WTC11 (cell line): ENCODE measurements around the gene FLNA. TPM values are rescaled to one million over a fixed set of nuclear protein-coding genes. Genes with fewer than 3 reads are reported as not detected.

Experiments used
- ATAC-seq: fragments of 200-7000 bp; cut with Tn5 transposase; 2 replicates; pipeline ENCODE4 v1.10.0; 2021; ENCODE audit warnings: mild to moderate bottlenecking, moderate library complexity
- CTCF ChIA-PET: fragments of 300-600 bp; sonication (Branson Sonifier 250); formaldehyde crosslinking; loops from one replicate; lab custom pipeline; 2021; ENCODE audit warnings: antibody characterized with exemption; lab: Charles Lee
- POLR2A ChIA-PET: fragments of 350-600 bp; sonication (Branson Sonifier 250); formaldehyde crosslinking; loops from one replicate; lab custom pipeline; 2021; ENCODE audit warnings: antibody characterized with exemption; lab: Charles Lee
- DNase-seq: peaks from one replicate; pipeline ENCODE4 v3.0.0; 2021; ENCODE audit warnings: low spot score
- H3K27ac Mint-ChIP-seq: 2 replicates; pipeline ENCODE4 v1.8.0; 2021; ENCODE audit warnings: mixed read lengths
- H3K27me3 Mint-ChIP-seq: 2 replicates; pipeline ENCODE4 v1.8.0; 2021; ENCODE audit warnings: low read depth, mild to moderate bottlenecking, moderate library complexity, mixed read lengths
- H3K36me3 Mint-ChIP-seq: 2 replicates; pipeline ENCODE4 v1.8.0; 2021; ENCODE audit warnings: mixed read lengths
- H3K4me1 Mint-ChIP-seq: 2 replicates; pipeline ENCODE4 v1.8.0; 2022; ENCODE audit warnings: mixed read lengths
- H3K4me3 Mint-ChIP-seq: 2 replicates; pipeline ENCODE4 v1.8.0; 2021; ENCODE audit warnings: mild to moderate bottlenecking, moderate library complexity, mixed read lengths
- H3K9me3 Mint-ChIP-seq: 2 replicates; pipeline ENCODE4 v1.8.0; 2021; ENCODE audit warnings: mixed read lengths
- AFF4 ChIP-seq: sonication (generic); formaldehyde crosslinking; IDR thresholded peaks from 2 replicates; pipeline ENCODE4 v1.8.1; 2023; ENCODE audit warnings: mild to moderate bottlenecking, missing genetic modification reagents, borderline replicate concordance
- FOXP4 ChIP-seq: sonication (generic); formaldehyde crosslinking; IDR thresholded peaks from 2 replicates; pipeline ENCODE4 v1.8.0; 2022; ENCODE audit warnings: mild to moderate bottlenecking, missing genetic modification reagents
- IRF2 ChIP-seq: sonication (generic); formaldehyde crosslinking; IDR thresholded peaks from 2 replicates; pipeline ENCODE4 v1.8.0; 2022; ENCODE audit warnings: low read depth, missing genetic modification reagents, borderline replicate concordance
- MYBL2 ChIP-seq: sonication (generic); formaldehyde crosslinking; IDR thresholded peaks from 2 replicates; pipeline ENCODE4 v1.8.1; 2023; ENCODE audit warnings: mild to moderate bottlenecking, moderate library complexity, missing genetic modification reagents
- NR1H2 ChIP-seq: sonication (generic); formaldehyde crosslinking; IDR thresholded peaks from 2 replicates; pipeline ENCODE4 v1.9.0; 2021; ENCODE audit warnings: mild to moderate bottlenecking, moderate library complexity, missing genetic modification reagents
- NR2C2 ChIP-seq: sonication (generic); formaldehyde crosslinking; IDR thresholded peaks from 2 replicates; pipeline ENCODE4 v1.8.0; 2022; ENCODE audit warnings: mild to moderate bottlenecking, missing genetic modification reagents
- RELA ChIP-seq: sonication (generic); formaldehyde crosslinking; IDR thresholded peaks from 2 replicates; pipeline ENCODE4 v1.8.1; 2022; ENCODE audit warnings: missing genetic modification reagents, mild to moderate bottlenecking, borderline replicate concordance
- SMAD3 ChIP-seq: sonication (generic); formaldehyde crosslinking; IDR thresholded peaks from 2 replicates; pipeline ENCODE4 v1.8.0; 2022; ENCODE audit warnings: missing genetic modification reagents, mild to moderate bottlenecking, borderline replicate concordance
- TEAD1 ChIP-seq: sonication (generic); formaldehyde crosslinking; IDR thresholded peaks from 2 replicates; pipeline ENCODE4 v1.8.0; 2022; ENCODE audit warnings: mild to moderate bottlenecking, missing genetic modification reagents
- ZNF317 ChIP-seq: sonication (generic); formaldehyde crosslinking; IDR thresholded peaks from 2 replicates; pipeline ENCODE4 v1.8.1; 2023; ENCODE audit warnings: low read depth, mild to moderate bottlenecking, moderate library complexity, missing genetic modification reagents, borderline replicate concordance
- ZNF671 ChIP-seq: fragments of 250-450 bp; sonication (Bioruptor Pico); IDR thresholded peaks from 2 replicates; pipeline ENCODE4 v1.8.0; 2021; ENCODE audit warnings: mild to moderate bottlenecking
- total RNA-seq: library from RNA; stranded (reverse); gene quantifications from 3 replicates; pipeline ENCODE4 v1.2.3, GENCODE V29; 2021
- TF ChIP-seq, protein P1 (sequence below): sonication (generic); formaldehyde crosslinking; IDR thresholded peaks from 2 replicates; pipeline ENCODE4 v1.8.0; 2022; ENCODE audit warnings: mild to moderate bottlenecking, missing genetic modification reagents
- TF ChIP-seq, protein P2 (sequence below): sonication (generic); formaldehyde crosslinking; IDR thresholded peaks from 2 replicates; pipeline ENCODE4 v1.8.1; 2023; ENCODE audit warnings: mild to moderate bottlenecking, missing genetic modification reagents, moderate library complexity

FLNA gene
- total RNA-seq, 1 experiment from 2014 or later: 1,017 TPM

DNA sequence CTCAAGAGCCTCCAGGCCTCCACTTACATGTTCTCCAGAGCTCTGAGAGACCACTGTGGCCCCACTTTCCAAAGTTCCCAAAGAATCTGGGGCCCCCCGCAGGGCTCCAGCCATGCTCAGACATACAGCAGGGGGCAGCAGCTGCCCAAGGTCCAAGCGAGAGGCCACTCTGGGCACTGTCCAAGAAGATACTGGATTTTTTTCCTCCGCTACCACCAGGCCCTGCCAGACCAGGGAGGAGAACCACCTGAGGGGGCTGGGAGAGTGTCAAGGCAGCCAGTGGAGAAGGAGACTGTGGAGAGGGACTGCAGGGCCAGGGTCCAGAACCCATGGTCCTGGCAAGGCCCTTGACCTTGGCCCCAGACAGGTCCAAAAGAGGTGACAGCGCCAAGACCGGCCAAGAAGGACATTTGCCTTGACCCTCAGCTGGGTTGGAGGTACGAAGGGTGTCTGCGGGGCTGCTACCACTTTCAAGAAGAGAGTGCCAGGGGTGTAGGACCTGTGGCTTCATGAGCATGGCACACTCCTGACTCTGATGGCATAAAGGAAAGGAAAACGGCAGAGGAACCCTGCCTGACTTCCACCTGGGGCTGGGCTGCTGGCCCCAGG lies 10.0 kb upstream of the FLNA start (continued):
- TF ChIP-seq MYBL2 (no peak), NR1H2 (no peak), ZNF317 (CRISPR knock-in tag) (no peak)
- TF ChIP-seq, protein P1, sequence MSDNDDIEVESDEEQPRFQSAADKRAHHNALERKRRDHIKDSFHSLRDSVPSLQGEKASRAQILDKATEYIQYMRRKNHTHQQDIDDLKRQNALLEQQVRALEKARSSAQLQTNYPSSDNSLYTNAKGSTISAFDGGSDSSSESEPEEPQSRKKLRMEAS: no peak
- TF ChIP-seq, all 79 proteins: peak for 0

GRCh38 chrX:154383359-154384283 lies 9.2 kb upstream of the FLNA start:
- CTCF ChIA-PET: interaction anchor here (0.6 to 3.9 kb wide), 2 partner anchors 10 to 148 kb away, joined by 3 to 43 read pairs; partner anchors contain the start of gene FLNA
- POLR2A ChIA-PET: interaction anchor here (0.6 to 1.9 kb wide), 3 partner anchors 10 to 246 kb away, joined by 3 to 10 read pairs (median 4); partner anchors contain the start of gene FLNA
- Mint-ChIP-seq H3K27me3 (no peaks in the 10 kb centered on the region), H3K27ac (no peak overlapping the region; the same call in 1 of the 2 replicates), H3K9me3 (no peaks in the 10 kb centered on the region), H3K4me3 (no peak overlapping the region), H3K36me3 (peaks cover 9% of the 10 kb centered on the region), H3K4me1 (peaks cover 26% of the 10 kb centered on the region)
- no peak for DNase-seq
- TF ChIP-seq, protein P2, sequence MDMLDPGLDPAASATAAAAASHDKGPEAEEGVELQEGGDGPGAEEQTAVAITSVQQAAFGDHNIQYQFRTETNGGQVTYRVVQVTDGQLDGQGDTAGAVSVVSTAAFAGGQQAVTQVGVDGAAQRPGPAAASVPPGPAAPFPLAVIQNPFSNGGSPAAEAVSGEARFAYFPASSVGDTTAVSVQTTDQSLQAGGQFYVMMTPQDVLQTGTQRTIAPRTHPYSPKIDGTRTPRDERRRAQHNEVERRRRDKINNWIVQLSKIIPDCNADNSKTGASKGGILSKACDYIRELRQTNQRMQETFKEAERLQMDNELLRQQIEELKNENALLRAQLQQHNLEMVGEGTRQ: no peak
- no peak for TF ChIP-seq ZNF671 (CRISPR knock-in tag)
- no peak for ATAC-seq

DNA sequence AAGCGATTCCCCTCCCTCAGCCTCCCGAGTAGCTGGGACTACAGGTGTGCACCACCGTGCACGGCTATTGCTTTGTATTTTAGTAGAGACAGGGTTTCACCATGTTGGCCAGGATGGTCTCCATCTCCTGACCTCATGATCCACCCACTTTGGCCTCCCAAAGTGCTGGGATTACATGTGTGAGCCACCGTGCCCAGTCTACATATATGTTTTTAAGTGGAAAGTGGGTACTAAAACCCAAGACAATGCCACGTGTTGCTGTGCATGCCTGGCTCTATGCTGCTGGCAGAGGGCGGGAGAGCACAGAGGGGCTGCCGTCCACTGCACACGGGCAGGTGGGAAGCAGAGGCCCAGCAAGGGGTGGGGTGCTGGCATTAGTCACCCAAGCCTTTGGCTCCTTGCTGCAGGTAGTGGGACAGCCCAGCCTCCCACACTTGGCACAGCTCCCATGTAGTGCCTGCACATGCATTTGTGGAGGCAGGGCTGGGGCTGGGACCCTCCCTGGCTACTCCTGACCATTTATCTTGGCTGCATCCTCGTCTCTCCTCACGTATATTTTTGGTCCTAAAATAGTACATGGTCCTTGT lies 8.1 kb upstream of the FLNA start:
- H3K27ac Mint-ChIP-seq: peak overlapping the region; percentile 53; the same call in 1 of the 2 replicates
- H3K9me3 Mint-ChIP-seq: no peaks in the 10 kb centered on the region
- peaks cover 9% of the 10 kb centered on the region for H3K36me3 Mint-ChIP-seq
- no peak overlapping the region for H3K4me3 Mint-ChIP-seq
- no peak for TF ChIP-seq IRF2
- no peak for TF ChIP-seq FOXP4 (CRISPR knock-in tag)
- TF ChIP-seq NR2C2 (CRISPR knock-in tag): no peak
- TF ChIP-seq, protein P2: no peak
- no peak for TF ChIP-seq AFF4 (CRISPR knock-in tag)
- TF ChIP-seq SMAD3 (CRISPR knock-in tag): no peak
- no peak for TF ChIP-seq TEAD1
- no peak for TF ChIP-seq RELA (CRISPR knock-in tag)
- ChIA-PET CTCF (interaction anchor here (3.9 kb wide), 1 partner anchor 9 kb away, joined by 43 read pairs; the partner anchor contains the start of gene FLNA), POLR2A (interaction anchor here (1.5 to 1.9 kb wide), 2 partner anchors 9 kb away, joined by 4 to 10 read pairs; partner anchors contain the start of gene FLNA)
- H3K27me3 Mint-ChIP-seq: no peaks in the 10 kb centered on the region
- ATAC-seq: no peak
- DNase-seq: no peak
- peaks cover 26% of the 10 kb centered on the region for H3K4me1 Mint-ChIP-seq
